Breast epithelium (tissue), 4 donors: Measurements from ENCODE around the gene GCM1. TPM values are rescaled to one million over a fixed set of nuclear protein-coding genes. Genes with fewer than 3 reads are reported as not detected.

Experiments
- DNase-seq, 2 donors: peaks; one replicate each; pipeline ENCODE4 v3.0.0-alpha.2; 2019; ENCODE audit warnings: low spot score in 2 of 2
- H3K27ac ChIP-seq, 2 donors: fragments of 200-600 bp; sonication (generic) in 1 of 2; one replicate each; pipeline ENCODE4 v1.5.1; 2016 to 2019; ENCODE audit warnings: mild to moderate bottlenecking in 1 of 2
- H3K27me3 ChIP-seq, 2 donors: fragments of 200-600 bp; sonication (generic) in 1 of 2; one replicate each; pipeline versions ENCODE4 v1.5.1 to v1.6.0; 2017 to 2019; ENCODE audit warnings: control low read depth in 1 of 2, mild to moderate bottlenecking in 1 of 2
- H3K36me3 ChIP-seq: fragments of 200-600 bp; one replicate; pipeline ENCODE4 v1.5.1; 2019
- H3K4me1 ChIP-seq, 2 donors: fragments of 200-600 bp; sonication (generic); one replicate each; pipeline ENCODE4 v1.5.1; 2016 to 2019; ENCODE audit warnings: control low read depth in 1 of 2
- H3K4me3 ChIP-seq, 3 donors: fragments of 200-600 bp; sonication (generic); 1 replicate in 2 of 3; 2 replicates in 1 of 3; pipeline ENCODE4 v1.5.1; 2016 to 2019; ENCODE audit warnings: mild to moderate bottlenecking in 3 of 3, moderate library complexity in 2 of 3
- H3K9me3 ChIP-seq, 2 donors: fragments of 200-600 bp; sonication (generic) in 1 of 2; one replicate each; pipeline ENCODE4 v1.5.1; 2016 to 2019; ENCODE audit warnings: control low read depth in 1 of 2
- CTCF ChIP-seq, 3 donors: fragments of 450-650 bp; IDR thresholded peaks; one replicate each; pipeline ENCODE4 v1.5.1; 2016 to 2017; ENCODE audit warnings: antibody characterized with exemption in 3 of 3, mild to moderate bottlenecking in 3 of 3, moderate library complexity in 3 of 3
- POLR2A ChIP-seq: fragments of 450-650 bp; IDR thresholded peaks from one replicate; pipeline ENCODE4 v1.6.1; 2016; ENCODE audit warnings: antibody characterized with exemption, mild to moderate bottlenecking, moderate library complexity
- POLR2AphosphoS5 ChIP-seq, 3 donors: sonication (generic); formaldehyde crosslinking; IDR thresholded peaks; one replicate each; pipeline ENCODE4 v1.6.1; 2017; ENCODE audit warnings: antibody characterized with exemption in 3 of 3
- intact Hi-C: fragments of 100-400 bp; cut with DNase I; formaldehyde crosslinking; loops from one replicate; pipeline ENCODE4 v1.15.1; 2023; ENCODE audit warnings: low total_unique reads
- total RNA-seq, 3 donors: library from RNA; depleted of rRNA; stranded (reverse); fragments of >200 nt; gene quantifications; one replicate each; pipeline ENCODE4 v1.1.0, GENCODE V29; 2016

The GCM1 gene
- total RNA-seq, 3 donors from 2014 or later, result 0.32 TPM; not detected in 2

DNA sequence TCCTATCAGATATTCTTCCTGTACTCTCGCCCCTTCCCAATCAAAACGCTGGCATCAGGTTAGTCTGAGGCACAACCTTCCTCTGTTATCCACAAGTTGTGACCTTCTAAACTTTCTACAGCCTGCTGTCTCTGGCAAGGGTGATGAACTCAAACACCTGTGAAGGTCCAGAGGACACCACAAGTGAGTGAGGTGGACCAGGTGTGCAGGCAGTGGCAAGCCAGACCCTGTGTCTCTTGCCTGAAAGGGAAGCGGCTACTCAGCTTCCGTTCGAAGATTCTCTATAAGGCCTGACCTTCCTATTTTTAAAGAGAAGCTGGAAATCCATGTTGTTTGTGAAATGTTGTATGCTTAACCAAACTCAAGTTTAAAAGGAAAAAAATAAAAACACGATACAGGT is 36.8 kb downstream of the GCM1 start:
- intact Hi-C loops, result no loop called here
- Histone ChIP-seq H3K27me3 (no peaks in the 10 kb centered on the region), H3K27ac (peak overlapping the region; percentile 72 to 84), H3K4me1 (peaks cover 0 to 12% of the 10 kb centered on the region in 2 donors), H3K4me3 (no peak overlapping the region), H3K36me3 (no peaks in the 10 kb centered on the region), H3K9me3 (no peaks in the 10 kb centered on the region)
- DNase-seq, result no peak
- TF ChIP-seq POLR2AphosphoS5 (IDR thresholded peaks at IDR 0.05) (no peak), CTCF (IDR thresholded peaks at IDR 0.05) (no peak), POLR2A (no peak)

- no peaks in the 10 kb centered on the region for H3K36me3 ChIP-seq
- no peaks in the 10 kb centered on the region for H3K9me3 ChIP-seq
- no peaks in the 10 kb centered on the region for H3K27me3 ChIP-seq
- intact Hi-C loops, result no loop called here
- no peak overlapping the region for H3K27ac ChIP-seq
- no peak for TF ChIP-seq CTCF (IDR thresholded peaks at IDR 0.05)
- TF ChIP-seq POLR2AphosphoS5 (IDR thresholded peaks at IDR 0.05), result no peak
- TF ChIP-seq POLR2A, result no peak
- no peak for DNase-seq
- no peak overlapping the region for H3K4me3 ChIP-seq
- H3K4me1 ChIP-seq, result peaks cover 0 to 12% of the 10 kb centered on the region in 2 donors
Measured at GRCh38 chr6:53109612-53110011, 39.0 kb downstream of the GCM1 start.

GRCh38 chr6:53107091-53107490 is 41.5 kb downstream of the GCM1 start:
- H3K27ac ChIP-seq, result peak overlapping the region in 1 of 2 donors; percentile 48
- intact Hi-C loops, result no loop called here
- no peak for DNase-seq
- no peaks in the 10 kb centered on the region for H3K36me3 ChIP-seq
- TF ChIP-seq POLR2A (no peak), CTCF (IDR thresholded peaks at IDR 0.05) (no peak), POLR2AphosphoS5 (IDR thresholded peaks at IDR 0.05) (no peak)
- H3K9me3 ChIP-seq, result no peaks in the 10 kb centered on the region
- H3K4me1 ChIP-seq, result no peaks in the 10 kb centered on the region
- no peaks in the 10 kb centered on the region for H3K27me3 ChIP-seq
- H3K4me3 ChIP-seq, result no peak overlapping the region

DNA sequence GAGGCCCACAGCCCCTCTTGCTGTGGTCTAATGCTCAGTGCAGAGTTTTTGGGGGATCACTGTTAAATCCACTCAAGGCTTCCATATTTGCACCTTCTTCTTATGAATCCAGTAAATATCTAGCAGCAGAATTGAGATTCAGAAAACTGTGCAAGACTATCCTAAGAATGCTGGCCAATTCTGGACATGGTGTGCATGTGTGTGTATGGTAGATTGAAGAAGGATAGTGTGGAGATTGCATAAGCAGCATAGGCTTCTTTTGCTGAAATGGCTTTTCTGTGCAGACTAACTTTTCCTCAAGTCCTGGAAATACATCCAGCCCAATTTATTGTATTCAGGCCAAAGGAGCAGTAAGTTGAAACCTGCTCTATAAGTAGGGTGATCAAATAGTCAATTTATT is 43.7 kb downstream of the GCM1 start:
- TF ChIP-seq POLR2A (no peak), CTCF (IDR thresholded peaks at IDR 0.05) (no peak), POLR2AphosphoS5 (IDR thresholded peaks at IDR 0.05) (no peak)
- intact Hi-C loops, result no loop called here
- no peaks in the 10 kb centered on the region for H3K36me3 ChIP-seq
- no peak for DNase-seq
- H3K9me3 ChIP-seq, result no peaks in the 10 kb centered on the region
- H3K4me3 ChIP-seq, result no peak overlapping the region
- no peaks in the 10 kb centered on the region for H3K27me3 ChIP-seq
- H3K27ac ChIP-seq, result no peak overlapping the region
- no peaks in the 10 kb centered on the region for H3K4me1 ChIP-seq

- no peak for TF ChIP-seq POLR2AphosphoS5 (IDR thresholded peaks at IDR 0.05)
- no peak for TF ChIP-seq POLR2A
- peak in 1 of 3 donors; percentile 15 for TF ChIP-seq CTCF (IDR thresholded peaks at IDR 0.05)
- no peaks in the 10 kb centered on the region for H3K9me3 ChIP-seq
Measured at GRCh38 chr6:53103993-53104675, 44.5 kb downstream of the GCM1 start.

More at GRCh38 chr6:53103993-53104675, 44.5 kb downstream of the GCM1 start:
- intact Hi-C loops, result no loop called here
- no peak overlapping the region for H3K4me3 ChIP-seq
- no peaks in the 10 kb centered on the region for H3K36me3 ChIP-seq
- H3K4me1 ChIP-seq, result no peaks in the 10 kb centered on the region
- H3K27ac ChIP-seq, result no peak overlapping the region
- no peak for DNase-seq
- H3K27me3 ChIP-seq, result no peaks in the 10 kb centered on the region
